Lower lobe of right lung (tissue), 2 donors: ENCODE data around the gene NFATC3. TPM values are rescaled to one million over a fixed set of nuclear protein-coding genes. Genes with fewer than 3 reads are reported as not detected.

Experiments
- ATAC-seq, 2 donors: fragments of 200-7000 bp; cut with Tn5 transposase; one replicate each; pipeline ENCODE4 v1.9.1; 2020 to 2022; ENCODE audit warnings: mild to moderate bottlenecking in 2 of 2, moderate library complexity in 2 of 2
- DNase-seq: peaks from one replicate; pipeline ENCODE4 v3.0.0-alpha.2; 2020
- H3K27ac ChIP-seq: fragments of 200-600 bp; one replicate; pipeline ENCODE4 v1.8.0; 2022
- H3K27me3 ChIP-seq: fragments of 200-600 bp; one replicate; pipeline ENCODE4 v1.8.0; 2022; ENCODE audit warnings: low read depth
- H3K36me3 ChIP-seq: fragments of 200-600 bp; one replicate; pipeline ENCODE4 v1.8.0; 2022; ENCODE audit warnings: mild to moderate bottlenecking
- H3K4me1 ChIP-seq: fragments of 200-600 bp; one replicate; pipeline ENCODE4 v1.8.0; 2022
- H3K4me3 ChIP-seq: fragments of 200-600 bp; one replicate; pipeline ENCODE4 v1.8.0; 2022; ENCODE audit warnings: mild to moderate bottlenecking
- H3K9me3 ChIP-seq: fragments of 200-600 bp; one replicate; pipeline ENCODE4 v1.8.0; 2022
- intact Hi-C: fragments of 100-400 bp; cut with DNase I; formaldehyde crosslinking; loops from one replicate; pipeline ENCODE4 v1.11.0; 2022
- microRNA-seq: library from miRNA; unstranded; fragments of <30 nt; microRNA quantifications from one replicate; pipeline ENCODE4 v1.2.0, GENCODE V29; 2020; ENCODE audit warnings: borderline number of aligned reads
- total RNA-seq: library from RNA; stranded (reverse); fragmentation: NEBNext Ultra II Directional; extraction: Animal tissue kit (Norgen Biotek cat#: 25700); gene quantifications from one replicate; pipeline ENCODE4 v1.2.1, GENCODE V29; 2021
- TF ChIP-seq, protein P1 (sequence below): fragments of 200-600 bp; IDR thresholded peaks from one replicate; pipeline ENCODE4 v1.8.0; 2022; ENCODE audit warnings: antibody characterized with exemption, mild to moderate bottlenecking
- donor health status: DM: no; HTN: yes; CAD: no; lungs with severe emphysema.

NFATC3 gene
- total RNA-seq, 1 donor from 2014 or later: 61.6 TPM

GRCh38 chr16:68273459-68273858 is 188.3 kb downstream of the NFATC3 start:
- ATAC-seq: no peak
- DNase-seq: no peak
- no peak overlapping the region for H3K4me3 ChIP-seq
- peak overlapping the region; percentile 6 for H3K27ac ChIP-seq
- no peaks in the 10 kb centered on the region for H3K27me3 ChIP-seq
- intact Hi-C loops: no loop called here
- H3K9me3 ChIP-seq: no peaks in the 10 kb centered on the region
- peaks cover 36% of the 10 kb centered on the region for H3K4me1 ChIP-seq
- TF ChIP-seq, protein P1, sequence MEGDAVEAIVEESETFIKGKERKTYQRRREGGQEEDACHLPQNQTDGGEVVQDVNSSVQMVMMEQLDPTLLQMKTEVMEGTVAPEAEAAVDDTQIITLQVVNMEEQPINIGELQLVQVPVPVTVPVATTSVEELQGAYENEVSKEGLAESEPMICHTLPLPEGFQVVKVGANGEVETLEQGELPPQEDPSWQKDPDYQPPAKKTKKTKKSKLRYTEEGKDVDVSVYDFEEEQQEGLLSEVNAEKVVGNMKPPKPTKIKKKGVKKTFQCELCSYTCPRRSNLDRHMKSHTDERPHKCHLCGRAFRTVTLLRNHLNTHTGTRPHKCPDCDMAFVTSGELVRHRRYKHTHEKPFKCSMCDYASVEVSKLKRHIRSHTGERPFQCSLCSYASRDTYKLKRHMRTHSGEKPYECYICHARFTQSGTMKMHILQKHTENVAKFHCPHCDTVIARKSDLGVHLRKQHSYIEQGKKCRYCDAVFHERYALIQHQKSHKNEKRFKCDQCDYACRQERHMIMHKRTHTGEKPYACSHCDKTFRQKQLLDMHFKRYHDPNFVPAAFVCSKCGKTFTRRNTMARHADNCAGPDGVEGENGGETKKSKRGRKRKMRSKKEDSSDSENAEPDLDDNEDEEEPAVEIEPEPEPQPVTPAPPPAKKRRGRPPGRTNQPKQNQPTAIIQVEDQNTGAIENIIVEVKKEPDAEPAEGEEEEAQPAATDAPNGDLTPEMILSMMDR: no peak
- H3K36me3 ChIP-seq: peaks cover 20% of the 10 kb centered on the region

DNA sequence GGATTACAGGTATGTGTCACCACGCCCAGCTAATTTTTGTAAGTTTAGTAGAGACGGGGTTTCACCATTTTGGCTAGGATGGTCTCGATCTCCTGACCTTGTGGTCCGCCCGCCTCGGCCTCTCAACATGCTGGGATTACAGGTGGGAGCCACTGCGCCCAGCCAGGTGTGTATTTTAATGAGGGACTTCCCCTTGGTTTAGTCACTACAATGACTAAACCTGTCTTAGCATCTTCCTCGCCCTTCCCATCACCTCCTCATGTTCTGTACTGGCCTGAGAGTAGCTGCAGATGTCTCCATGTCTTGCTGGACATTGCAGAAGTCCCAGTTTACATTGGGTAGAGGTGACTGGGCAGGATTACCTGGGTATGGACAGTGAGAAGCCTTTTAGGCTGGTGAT is 188.7 kb downstream of the NFATC3 start:
- intact Hi-C loops: no loop called here
- no peak for ATAC-seq
- TF ChIP-seq, protein P1: no peak
- Histone ChIP-seq H3K9me3 (no peaks in the 10 kb centered on the region), H3K27me3 (no peaks in the 10 kb centered on the region), H3K27ac (peak overlapping the region; percentile 6), H3K36me3 (peaks cover 20% of the 10 kb centered on the region), H3K4me1 (peaks cover 34% of the 10 kb centered on the region), H3K4me3 (no peak overlapping the region)
- no peak for DNase-seq

- Histone ChIP-seq H3K27ac (peak overlapping the region; percentile 24), H3K27me3 (no peaks in the 10 kb centered on the region), H3K36me3 (peaks cover 21% of the 10 kb centered on the region), H3K4me1 (peaks cover 35% of the 10 kb centered on the region), H3K9me3 (no peaks in the 10 kb centered on the region), H3K4me3 (no peak overlapping the region)
- intact Hi-C loops: no loop called here
- DNase-seq (no peak), ATAC-seq (no peak)
- TF ChIP-seq, protein P1: no peak
These were observed 189.3 kb downstream of the NFATC3 start for GRCh38 chr16:68274441-68274840.

- Histone ChIP-seq H3K27me3 (no peaks in the 10 kb centered on the region), H3K4me3 (no peak overlapping the region), H3K27ac (peak overlapping the region; percentile 53), H3K9me3 (no peaks in the 10 kb centered on the region), H3K4me1 (peaks cover 33% of the 10 kb centered on the region), H3K36me3 (peaks cover 27% of the 10 kb centered on the region)
- intact Hi-C loops: no loop called here
- no peak for ATAC-seq
- TF ChIP-seq, protein P1: no peak
- no peak for DNase-seq
These were observed 190.5 kb downstream of the NFATC3 start for GRCh38 chr16:68275611-68276191.

DNA sequence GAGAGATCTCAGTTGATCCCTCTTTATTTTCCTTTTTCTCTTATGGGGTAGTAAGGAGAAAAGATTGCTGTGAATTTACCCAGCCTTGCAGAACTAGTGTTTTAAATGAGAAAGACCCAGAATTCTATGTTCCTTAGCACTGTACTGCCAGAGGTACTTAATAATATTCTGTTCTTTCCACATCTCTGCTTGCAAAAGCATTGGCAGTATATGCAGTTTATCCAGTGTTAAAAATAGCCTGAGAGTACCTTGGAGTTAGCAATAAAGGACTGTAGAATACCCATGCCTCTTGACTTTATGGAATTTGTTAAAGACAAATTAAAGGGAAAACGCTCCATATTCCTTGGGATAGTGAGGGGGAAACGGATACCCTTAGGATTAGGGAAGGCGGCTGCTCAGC is 191.1 kb downstream of the NFATC3 start:
- peak; percentile 58 to 62 for ATAC-seq
- peaks cover 28% of the 10 kb centered on the region for H3K4me1 ChIP-seq
- H3K27ac ChIP-seq: peak overlapping the region; percentile 53
- DNase-seq: no peak
- H3K4me3 ChIP-seq: no peak overlapping the region
- H3K9me3 ChIP-seq: no peaks in the 10 kb centered on the region
- intact Hi-C loops: no loop called here
- TF ChIP-seq, protein P1: no peak
- H3K27me3 ChIP-seq: no peaks in the 10 kb centered on the region
- peaks cover 27% of the 10 kb centered on the region for H3K36me3 ChIP-seq

Small RNA genes within 50 kb of the gene (microRNA-seq; reads per million reads assigned to microRNA genes)
- not detected for gene MIR6773

Other genes with a start within 250 kb of the NFATC3 start
- gene THAP11, start 243.1 kb upstream of the NFATC3 start, total RNA-seq: 26.1 TPM
- 55.8 TPM for gene NUTF2, start 238.4 kb upstream of the NFATC3 start, total RNA-seq
- 29.9 TPM for gene CENPT, start 237.7 kb upstream of the NFATC3 start, total RNA-seq
- 51.2 TPM for gene EDC4, start 212.3 kb upstream of the NFATC3 start, total RNA-seq
- gene NRN1L, start 200.5 kb upstream of the NFATC3 start, total RNA-seq: 1.7 TPM
- 28.3 TPM for gene PSKH1, start 192.1 kb upstream of the NFATC3 start, total RNA-seq
- 0.59 TPM for gene CTRL, start 153.5 kb upstream of the NFATC3 start, total RNA-seq
- 82.7 TPM for gene PSMB10, start 148.5 kb upstream of the NFATC3 start, total RNA-seq
- 33.8 TPM for gene LCAT, start 141.2 kb upstream of the NFATC3 start, total RNA-seq
- gene SLC12A4, start 116.7 kb upstream of the NFATC3 start, total RNA-seq: 80.3 TPM
- 0.18 TPM for gene DPEP3, start 104.9 kb upstream of the NFATC3 start, total RNA-seq
- 29.5 TPM for gene DPEP2, start 85.9 kb upstream of the NFATC3 start, total RNA-seq
- not detected for gene DPEP2NB, start 69.5 kb upstream of the NFATC3 start, total RNA-seq
- gene DDX28, start 62.1 kb upstream of the NFATC3 start, total RNA-seq: 9.9 TPM
- gene DUS2, start 62.1 kb upstream of the NFATC3 start, total RNA-seq: 15.1 TPM
- 64.5 TPM for gene ESRP2, start 150.8 kb downstream of the NFATC3 start, total RNA-seq
- gene PLA2G15, start 160.0 kb downstream of the NFATC3 start, total RNA-seq: 45.1 TPM
- gene SLC7A6, start 179.2 kb downstream of the NFATC3 start, total RNA-seq: 47.1 TPM
- 16.8 TPM for gene SLC7A6OS, start 225.6 kb downstream of the NFATC3 start, total RNA-seq
- 36.1 TPM for gene PRMT7, start 225.6 kb downstream of the NFATC3 start, total RNA-seq